Sigmoid colon (tissue), 7 donors: ENCODE measurements around the gene ECE1. TPM values are rescaled to one million over a fixed set of nuclear protein-coding genes. Genes with fewer than 3 reads are reported as not detected.

ENCODE experiments used
- DNase-seq: peaks from one replicate; pipeline ENCODE4 v3.0.0-alpha.2; 2019
- H3K27ac ChIP-seq, 4 donors: fragments of 200-600 bp; sonication (generic); one replicate each; pipeline ENCODE4 v1.5.1; 2016 to 2019; ENCODE audit warnings: mild to moderate bottlenecking in 1 of 4
- H3K27me3 ChIP-seq, 3 donors: fragments of 200-600 bp; sonication (generic); one replicate each; pipeline ENCODE4 v1.5.1; 2019; ENCODE audit warnings: mild to moderate bottlenecking in 1 of 3
- H3K36me3 ChIP-seq, 4 donors: fragments of 200-600 bp; sonication (generic); one replicate each; pipeline ENCODE4 v1.5.1; 2016 to 2019
- H3K4me1 ChIP-seq, 4 donors: fragments of 200-600 bp; sonication (generic); one replicate each; pipeline ENCODE4 v1.5.1; 2017 to 2019
- H3K4me3 ChIP-seq, 4 donors: fragments of 200-600 bp; sonication (generic); one replicate each; pipeline ENCODE4 v1.5.1; 2017 to 2019; ENCODE audit warnings: mild to moderate bottlenecking in 2 of 4, moderate library complexity in 1 of 4
- H3K9me3 ChIP-seq, 4 donors: fragments of 200-600 bp in 3 of 4; sonication (generic) in 3 of 4; one replicate each; pipeline versions ENCODE4 v1.5.1 to v1.6.1; 2013 to 2019
- EP300 ChIP-seq, 4 donors: sonication (generic); formaldehyde crosslinking; IDR thresholded peaks; one replicate each; pipeline ENCODE4 v1.6.1; 2017; ENCODE audit warnings: antibody characterized with exemption in 4 of 4
- POLR2A ChIP-seq, 2 donors: fragments of 450-650 bp; IDR thresholded peaks; one replicate each; pipeline ENCODE4 v1.6.1; 2016; ENCODE audit warnings: antibody characterized with exemption in 2 of 2, mild to moderate bottlenecking in 2 of 2, moderate library complexity in 2 of 2
- POLR2AphosphoS5 ChIP-seq, 4 donors: sonication (generic); formaldehyde crosslinking; IDR thresholded peaks; one replicate each; pipeline ENCODE4 v1.6.1; 2017; ENCODE audit warnings: antibody characterized with exemption in 4 of 4
- WGBS, 2 donors: extraction: QIAGEN DNeasy Blood & Tissue Kit; methylation state at CpG; one replicate each; pipeline ENCODE4 v1.1.7; 2013; 5-methylcytosine and 5-hydroxymethylcytosine counted together
- intact Hi-C: fragments of 100-400 bp; cut with DNase I; formaldehyde crosslinking; loops from one replicate; pipeline ENCODE4 v1.15.1; 2023
- polyA plus RNA-seq, 3 donors: library from polyadenylated mRNA; stranded (reverse); fragments of 200-250 nt; gene quantifications; one replicate each; pipeline ENCODE4 v1.2.3, GENCODE V29; 2013
- total RNA-seq, 4 donors: library from RNA; depleted of rRNA; stranded (reverse); fragments of >200 nt; gene quantifications; one replicate each; pipeline ENCODE4 v1.1.0, GENCODE V29; 2016
- TF ChIP-seq, protein P1 (sequence below), 4 experiments: fragments of 450-650 bp in 3 of 4; fragments of 200-600 bp in 1 of 4; IDR thresholded peaks; one replicate each; pipeline ENCODE4 v1.5.1; 2016 to 2019; ENCODE audit warnings: antibody characterized with exemption in 4 of 4, mild to moderate bottlenecking in 3 of 4, moderate library complexity in 2 of 4
- donor health status: healthy with polysubstance abuse.
- donor health status: Bipolar disorder and iron deficiency.
- donor health status: healthy.

ECE1 gene
- total and polyA plus RNA-seq, 7 donors = 10.2 to 112 (median 73.8) TPM

DNA sequence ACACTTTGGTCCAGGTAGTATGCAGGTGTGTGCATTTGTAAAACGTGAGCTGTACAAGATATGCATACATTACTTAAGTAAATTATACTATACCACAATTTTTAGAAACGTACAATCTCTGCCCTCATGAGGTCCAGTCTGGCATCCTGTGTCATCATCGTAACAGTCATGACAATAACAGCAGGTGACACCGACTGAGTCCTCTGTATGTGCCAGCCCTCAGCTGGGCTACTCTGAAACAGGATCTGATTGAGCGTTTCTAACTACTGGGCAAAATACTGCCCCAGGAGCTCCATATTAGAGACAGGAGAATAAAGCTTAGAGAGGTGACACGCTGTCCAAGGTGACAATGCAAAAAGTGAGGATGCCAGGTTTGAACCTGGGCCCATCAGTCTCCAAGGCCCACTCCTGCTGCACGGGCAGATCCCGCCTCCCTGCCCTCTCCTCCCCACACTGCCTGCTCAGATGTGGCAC lies 47.2 kb upstream of the ECE1 start:
- TF ChIP-seq POLR2A (IDR thresholded peaks at IDR 0.05) (no peak), EP300 (IDR thresholded peaks at IDR 0.05) (no peak), POLR2AphosphoS5 (IDR thresholded peaks at IDR 0.05) (no peak)
- TF ChIP-seq, protein P1, sequence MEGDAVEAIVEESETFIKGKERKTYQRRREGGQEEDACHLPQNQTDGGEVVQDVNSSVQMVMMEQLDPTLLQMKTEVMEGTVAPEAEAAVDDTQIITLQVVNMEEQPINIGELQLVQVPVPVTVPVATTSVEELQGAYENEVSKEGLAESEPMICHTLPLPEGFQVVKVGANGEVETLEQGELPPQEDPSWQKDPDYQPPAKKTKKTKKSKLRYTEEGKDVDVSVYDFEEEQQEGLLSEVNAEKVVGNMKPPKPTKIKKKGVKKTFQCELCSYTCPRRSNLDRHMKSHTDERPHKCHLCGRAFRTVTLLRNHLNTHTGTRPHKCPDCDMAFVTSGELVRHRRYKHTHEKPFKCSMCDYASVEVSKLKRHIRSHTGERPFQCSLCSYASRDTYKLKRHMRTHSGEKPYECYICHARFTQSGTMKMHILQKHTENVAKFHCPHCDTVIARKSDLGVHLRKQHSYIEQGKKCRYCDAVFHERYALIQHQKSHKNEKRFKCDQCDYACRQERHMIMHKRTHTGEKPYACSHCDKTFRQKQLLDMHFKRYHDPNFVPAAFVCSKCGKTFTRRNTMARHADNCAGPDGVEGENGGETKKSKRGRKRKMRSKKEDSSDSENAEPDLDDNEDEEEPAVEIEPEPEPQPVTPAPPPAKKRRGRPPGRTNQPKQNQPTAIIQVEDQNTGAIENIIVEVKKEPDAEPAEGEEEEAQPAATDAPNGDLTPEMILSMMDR (IDR thresholded peaks at IDR 0.05) = no peak
- no peaks in the 10 kb centered on the region for H3K27me3 ChIP-seq
- no peaks in the 10 kb centered on the region for H3K9me3 ChIP-seq
- WGBS, 2 donors = 52 to 65% methylated on average over 8 of the region's 8 CpGs
- intact Hi-C loops = loop anchor here (10.0 kb wide), 1 partner anchor 597 kb away; the partner anchor contains the start of gene HSPG2
- peak overlapping the region; percentile 86 to 96 (median 96) for H3K27ac ChIP-seq
- no peak for DNase-seq
- peaks cover 0 to 98% (median 97%) of the 10 kb centered on the region in 4 donors for H3K4me1 ChIP-seq
- H3K36me3 ChIP-seq = peaks cover 0 to 6% (median 0%) of the 10 kb centered on the region in 4 donors
- H3K4me3 ChIP-seq = no peak overlapping the region

DNA sequence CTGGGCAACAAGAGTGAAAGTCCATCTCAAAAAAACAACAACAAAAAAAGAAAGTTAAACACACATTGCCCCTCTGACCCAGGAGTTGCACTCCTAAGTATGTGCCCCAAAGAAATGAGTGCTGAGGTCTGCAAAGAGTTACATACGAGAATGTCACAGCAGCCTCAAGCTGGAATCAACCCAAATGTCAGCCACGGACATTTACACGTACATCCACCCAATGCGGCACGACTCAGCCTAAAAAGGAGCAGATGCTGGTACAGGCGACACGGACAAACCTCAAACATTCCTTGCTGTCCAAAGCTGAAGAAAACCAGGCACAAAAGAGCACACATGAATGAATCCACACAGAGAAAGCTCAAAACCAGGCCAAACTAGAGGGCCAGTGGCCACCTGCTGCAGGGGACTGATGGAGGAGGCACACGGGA lies 46.8 kb upstream of the ECE1 start:
- 72 to 75% methylated on average over 8 of the region's 8 CpGs for WGBS, 2 donors
- H3K27ac ChIP-seq = peak overlapping the region; percentile 86 to 96 (median 96)
- no peak overlapping the region for H3K4me3 ChIP-seq
- DNase-seq = peak; percentile 68
- peak; percentile 64 to 89 (median 86) for TF ChIP-seq POLR2AphosphoS5 (IDR thresholded peaks at IDR 0.05)
- TF ChIP-seq POLR2A (IDR thresholded peaks at IDR 0.05) = no peak
- peak in 1 of 4 donors; percentile 52 for TF ChIP-seq EP300 (IDR thresholded peaks at IDR 0.05)
- peaks cover 0 to 6% (median 0%) of the 10 kb centered on the region in 4 donors for H3K36me3 ChIP-seq
- H3K9me3 ChIP-seq = no peaks in the 10 kb centered on the region
- no peaks in the 10 kb centered on the region for H3K27me3 ChIP-seq
- H3K4me1 ChIP-seq = peaks cover 0 to 99% (median 97%) of the 10 kb centered on the region in 4 donors
- intact Hi-C loops = loop anchor here (10.0 kb wide), 1 partner anchor 598 kb away; the partner anchor contains the start of gene HSPG2

DNA sequence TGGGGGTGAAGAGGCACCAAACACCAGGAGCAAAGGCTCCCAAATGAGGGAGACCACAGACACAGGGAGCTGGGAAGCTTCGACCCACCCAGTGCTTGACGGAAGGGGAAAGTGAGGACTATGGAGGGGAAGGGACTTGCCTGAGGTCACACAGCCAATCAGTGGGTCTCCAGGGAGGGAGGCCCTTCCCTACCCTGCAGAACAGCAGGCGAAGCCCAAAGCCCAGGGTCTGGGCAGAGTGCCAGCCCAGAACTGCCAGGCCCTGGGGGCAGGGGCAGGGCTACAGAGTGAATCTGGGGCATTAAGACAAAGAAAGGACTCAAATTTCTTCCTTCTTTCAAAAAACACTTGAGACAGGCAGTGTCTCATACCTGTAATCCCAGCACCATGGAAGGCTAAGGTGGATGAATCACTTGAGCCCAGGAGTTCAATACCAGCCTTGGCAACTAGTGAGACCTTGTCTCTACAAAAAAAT lies 45.5 kb upstream of the ECE1 start:
- H3K27me3 ChIP-seq = no peaks in the 10 kb centered on the region
- H3K36me3 ChIP-seq = peaks cover 0 to 6% (median 0%) of the 10 kb centered on the region in 4 donors
- H3K4me3 ChIP-seq = no peak overlapping the region
- H3K9me3 ChIP-seq = no peaks in the 10 kb centered on the region
- peaks cover 0 to 99% (median 97%) of the 10 kb centered on the region in 4 donors for H3K4me1 ChIP-seq
- H3K27ac ChIP-seq = peak overlapping the region; percentile 86 to 96 (median 96)
- WGBS, 2 donors = 64% methylated on average over 3 of the region's 3 CpGs
- DNase-seq = peak; percentile 72
- intact Hi-C loops = loop anchor here (2.0 to 10.0 kb wide), 2 partner anchors 75 to 599 kb away; partner anchors contain the start of gene HSPG2
- TF ChIP-seq POLR2AphosphoS5 (IDR thresholded peaks at IDR 0.05) = no peak
- TF ChIP-seq, protein P1 (IDR thresholded peaks at IDR 0.05) = no peak
- no peak for TF ChIP-seq EP300 (IDR thresholded peaks at IDR 0.05)
- TF ChIP-seq POLR2A (IDR thresholded peaks at IDR 0.05) = no peak

- WGBS, 2 donors = 53 to 76% methylated on average over 19 of the region's 19 CpGs
- H3K9me3 ChIP-seq = no peaks in the 10 kb centered on the region
- H3K27me3 ChIP-seq = no peaks in the 10 kb centered on the region
- peak overlapping the region; percentile 0 to 37 (median 31) for H3K4me3 ChIP-seq
- H3K4me1 ChIP-seq = peaks cover 0 to 99% (median 97%) of the 10 kb centered on the region in 4 donors
- peak overlapping the region; percentile 61 to 96 (median 91) for H3K27ac ChIP-seq
- peak; percentile 65 for DNase-seq
- peaks cover 0 to 4% (median 0%) of the 10 kb centered on the region in 4 donors for H3K36me3 ChIP-seq
- TF ChIP-seq, protein P1 (IDR thresholded peaks at IDR 0.05) = peak in 2 of 4 experiments; percentile 6 to 27
- TF ChIP-seq EP300 (IDR thresholded peaks at IDR 0.05) (no peak), POLR2AphosphoS5 (IDR thresholded peaks at IDR 0.05) (no peak), POLR2A (IDR thresholded peaks at IDR 0.05) (no peak)
- intact Hi-C loops = loop anchor here (2.0 to 10.0 kb wide), 2 partner anchors 74 to 600 kb away; partner anchors contain the start of gene HSPG2
Observed at GRCh38 chr1:21335088-21335691, 44.9 kb upstream of the ECE1 start.
